ENCODE measurements around the gene PSMG4. TPM values are rescaled to one million over a fixed set of nuclear protein-coding genes. Genes with fewer than 3 reads are reported as not detected.
"Not testable (repeated sequence)": the region's sequence is repeated elsewhere in the genome, so short reads cannot be mapped to it uniquely, and the experiment has no call there.

Gene PSMG4
- total and polyA plus RNA-seq, 4 experiments from 2014 or later, result 41.0 to 63.0 (median 47.1) TPM

DNA sequence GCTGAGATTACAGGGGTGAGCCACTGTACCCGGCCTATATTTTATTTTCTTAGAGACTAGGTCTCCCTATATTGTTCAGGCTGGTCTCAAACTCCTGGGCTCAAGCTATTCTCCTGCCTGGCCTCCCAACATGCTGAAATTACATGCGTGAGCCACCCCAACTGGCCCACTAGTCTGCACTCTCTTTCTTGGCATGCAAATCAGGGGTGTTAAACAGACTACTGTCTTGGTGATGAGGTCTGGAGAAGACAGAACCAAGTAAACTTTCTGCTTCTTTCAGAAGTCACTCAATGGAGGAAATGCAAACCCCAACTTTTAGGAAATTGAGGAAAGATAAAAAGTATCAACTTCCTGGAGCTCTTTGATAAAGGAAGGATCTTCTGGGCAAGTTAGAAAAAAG, 23.3 kb upstream of the PSMG4 start:
- H3K4me1 Mint-ChIP-seq, result peaks cover 12 to 22% (median 17%) of the 10 kb centered on the region in 4 donors
- no peaks in the 10 kb centered on the region for H3K36me3 Mint-ChIP-seq
- H3K27ac Mint-ChIP-seq, result no peak overlapping the region
- Histone ChIP-seq H3K4me3 (ENCODE audit: low read length in 2 of 2) (no peak overlapping the region), H3K4me1 (ENCODE audit: insufficient read depth, low read length) (peaks cover 17% of the 10 kb centered on the region), H3K27me3 (ENCODE audit: insufficient read depth, low read length) (peaks cover 29% of the 10 kb centered on the region), H3K9me3 (ENCODE audit: control insufficient read depth in 1 of 2, low read length in 2 of 2) (no peaks in the 10 kb centered on the region), H3K36me3 (ENCODE audit: insufficient read depth, low read length) (no peaks in the 10 kb centered on the region), H3K27ac (ENCODE audit: low read depth, low read length) (no peak overlapping the region)
- intact Hi-C loops (cut with micrococcal nuclease), result no loop called here
- POLR2A ChIA-PET (ENCODE audit: partially characterized antibody), result no interaction called here
- H3K4me3 Mint-ChIP-seq, result no peak overlapping the region
- CTCF ChIA-PET (ENCODE audit: partially characterized antibody), result interaction anchor here (0.6 kb wide), 1 partner anchor 787 kb away, joined by 4 read pairs; no protein-coding TSS in a partner anchor
- DNase-seq, result no peak
- H3K9me3 Mint-ChIP-seq, result peaks cover 0 to 7% (median 0%) of the 10 kb centered on the region in 8 donors
- H3K27me3 Mint-ChIP-seq, result peaks cover 50 to 61% of the 10 kb centered on the region in 2 donors

DNA sequence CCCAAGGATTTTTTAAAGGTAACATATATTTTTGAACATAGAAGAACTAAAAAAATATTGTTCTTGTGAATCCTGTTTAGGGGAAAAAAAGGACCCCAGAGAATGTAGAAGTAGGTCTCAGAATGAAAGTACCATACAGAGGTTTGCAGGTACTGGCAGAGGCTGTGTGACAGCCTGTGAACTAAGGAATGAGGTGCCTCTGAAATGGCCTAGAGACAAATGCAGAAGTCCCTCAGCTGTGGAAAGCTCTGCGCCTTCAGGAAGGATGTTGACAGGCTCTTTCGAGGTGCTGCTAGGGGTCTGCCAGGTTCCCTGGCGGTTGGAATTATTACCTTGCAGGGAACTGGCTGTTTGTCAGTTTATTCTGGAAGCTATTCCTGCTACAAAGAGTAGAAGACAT, 22.7 kb upstream of the PSMG4 start:
- intact Hi-C loops (cut with micrococcal nuclease), result no loop called here
- H3K9me3 Mint-ChIP-seq, result peaks cover 0 to 4% (median 0%) of the 10 kb centered on the region in 8 donors
- no peak overlapping the region for H3K4me3 ChIP-seq (ENCODE audit: low read length in 2 of 2)
- no peak overlapping the region for H3K27ac ChIP-seq (ENCODE audit: low read depth, low read length)
- ChIA-PET POLR2A (ENCODE audit: partially characterized antibody) (no interaction called here), CTCF (ENCODE audit: partially characterized antibody) (interaction anchor here (0.6 to 2.0 kb wide), 2 partner anchors 15 to 786 kb away, joined by 4 to 5 read pairs; no protein-coding TSS in a partner anchor)
- H3K27ac Mint-ChIP-seq, result no peak overlapping the region
- no peaks in the 10 kb centered on the region for H3K36me3 ChIP-seq (ENCODE audit: insufficient read depth, low read length)
- peaks cover 9 to 16% (median 13%) of the 10 kb centered on the region in 4 donors for H3K4me1 Mint-ChIP-seq
- H3K4me3 Mint-ChIP-seq, result no peak overlapping the region
- peaks cover 49 to 57% of the 10 kb centered on the region in 2 donors for H3K27me3 Mint-ChIP-seq
- no peaks in the 10 kb centered on the region for H3K36me3 Mint-ChIP-seq
- no peak for DNase-seq
- no peaks in the 10 kb centered on the region for H3K9me3 ChIP-seq (ENCODE audit: control insufficient read depth in 1 of 2, low read length in 2 of 2)
- peaks cover 13% of the 10 kb centered on the region for H3K4me1 ChIP-seq (ENCODE audit: insufficient read depth, low read length)
- H3K27me3 ChIP-seq (ENCODE audit: insufficient read depth, low read length), result peaks cover 24% of the 10 kb centered on the region

DNA sequence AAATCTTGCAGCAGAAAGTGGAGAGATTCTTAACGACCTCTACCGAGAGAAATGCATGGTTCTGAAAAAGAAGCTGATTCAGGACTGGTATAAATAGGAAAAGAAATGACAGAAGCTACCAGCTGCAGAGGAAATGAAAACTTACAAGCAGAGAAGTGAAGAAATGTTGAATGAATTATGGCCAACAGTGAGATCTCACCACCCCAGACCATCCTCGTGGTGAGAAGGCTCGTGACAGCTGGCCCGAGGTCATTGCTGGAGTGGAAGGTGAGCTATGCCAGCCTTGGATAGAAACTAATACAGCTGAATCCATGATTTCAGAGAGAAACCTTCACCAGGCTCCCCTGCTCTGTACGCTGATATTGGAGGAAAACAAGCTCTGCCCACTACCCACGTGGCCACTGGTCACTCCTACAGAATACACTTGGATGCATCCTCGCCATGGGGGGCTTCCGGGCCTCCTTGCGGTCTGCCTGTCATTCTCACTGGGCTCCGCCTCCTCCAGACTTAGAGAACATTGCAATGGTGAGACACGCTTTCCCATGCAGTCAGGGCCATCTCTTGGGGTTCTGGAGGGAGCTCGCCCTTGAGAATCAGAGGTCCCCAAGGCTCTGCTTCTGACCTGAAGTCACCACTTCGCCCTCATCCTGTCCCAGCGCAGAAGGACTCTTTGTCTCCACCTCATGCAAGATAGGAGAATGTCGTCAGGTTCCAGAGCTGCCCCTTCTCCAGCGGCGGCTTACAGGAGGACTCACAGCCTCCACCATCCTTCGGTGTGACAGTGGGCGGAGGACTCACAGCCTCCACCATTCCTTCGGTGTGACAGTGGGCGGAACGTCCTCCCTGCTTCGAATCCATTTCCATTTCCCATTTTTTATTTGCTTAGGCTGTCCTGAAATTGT, 20.7 kb upstream of the PSMG4 start:
- H3K4me3 ChIP-seq (ENCODE audit: low read length in 2 of 2), result no peak overlapping the region
- H3K9me3 ChIP-seq (ENCODE audit: control insufficient read depth in 1 of 2, low read length in 2 of 2), result no peaks in the 10 kb centered on the region
- no peak overlapping the region for H3K4me3 Mint-ChIP-seq
- no peak for DNase-seq
- CTCF ChIA-PET (ENCODE audit: partially characterized antibody), result interaction anchor here (0.6 to 2.0 kb wide), 2 partner anchors 13 to 33 kb away, joined by 3 to 5 read pairs; no protein-coding TSS in a partner anchor
- no peak overlapping the region for H3K27ac ChIP-seq (ENCODE audit: low read depth, low read length)
- H3K4me1 ChIP-seq (ENCODE audit: insufficient read depth, low read length), result no peaks in the 10 kb centered on the region
- H3K27me3 ChIP-seq (ENCODE audit: insufficient read depth, low read length), result peaks cover 10% of the 10 kb centered on the region
- H3K9me3 Mint-ChIP-seq, result no peaks in the 10 kb centered on the region
- no peaks in the 10 kb centered on the region for H3K36me3 Mint-ChIP-seq
- intact Hi-C loops (cut with micrococcal nuclease), result no loop called here
- H3K36me3 ChIP-seq (ENCODE audit: insufficient read depth, low read length), result no peaks in the 10 kb centered on the region
- H3K4me1 Mint-ChIP-seq, result peaks cover 0 to 3% (median 0%) of the 10 kb centered on the region in 4 donors
- POLR2A ChIA-PET (ENCODE audit: partially characterized antibody), result no interaction called here
- H3K27ac Mint-ChIP-seq, result no peak overlapping the region
- peaks cover 36 to 46% of the 10 kb centered on the region in 2 donors for H3K27me3 Mint-ChIP-seq

DNA sequence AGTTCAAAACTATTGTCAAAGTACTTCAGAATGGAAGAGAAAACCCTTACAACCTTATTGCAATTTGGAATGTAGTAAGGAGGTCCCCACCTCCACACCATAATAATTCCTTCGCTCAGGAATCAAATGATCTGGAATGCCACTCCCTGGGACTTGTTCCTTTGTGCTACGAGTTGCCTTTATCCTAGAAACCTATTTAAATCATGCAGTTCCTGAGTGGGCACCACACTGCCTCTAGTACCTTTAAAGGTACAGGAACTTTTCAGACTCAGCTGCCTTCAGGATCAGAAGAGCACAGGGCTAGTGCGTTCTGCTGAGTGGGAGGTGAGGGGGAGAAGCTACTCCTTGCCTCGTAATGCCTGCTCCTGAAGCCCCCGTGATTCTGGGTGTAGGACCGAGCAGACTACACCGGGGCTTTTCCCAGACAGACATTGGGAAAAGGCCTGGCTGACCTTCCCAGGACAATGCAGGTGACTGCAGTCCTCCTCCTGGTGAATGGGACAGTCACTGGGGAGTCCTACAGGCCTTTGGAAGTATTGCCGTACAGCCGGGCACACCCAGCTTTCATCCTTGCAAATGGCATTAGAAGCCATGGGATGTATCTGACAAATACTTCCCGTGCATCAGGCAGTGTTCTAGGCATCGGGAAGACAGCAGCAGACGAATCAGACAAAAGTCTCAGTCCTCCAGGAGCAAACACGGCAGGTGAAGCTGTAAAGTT, 19.5 kb upstream of the PSMG4 start:
- Mint-ChIP-seq H3K36me3 (no peaks in the 10 kb centered on the region), H3K27me3 (peaks cover 31 to 43% of the 10 kb centered on the region in 2 donors), H3K4me3 (no peak overlapping the region), H3K4me1 (peaks cover 0 to 3% (median 0%) of the 10 kb centered on the region in 4 donors), H3K27ac (peak overlapping the region in 1 of 7 donors; percentile 25), H3K9me3 (no peaks in the 10 kb centered on the region)
- Histone ChIP-seq H3K9me3 (ENCODE audit: control insufficient read depth in 1 of 2, low read length in 2 of 2) (no peaks in the 10 kb centered on the region), H3K27ac (ENCODE audit: low read depth, low read length) (no peak overlapping the region), H3K27me3 (ENCODE audit: insufficient read depth, low read length) (peaks cover 5% of the 10 kb centered on the region), H3K4me3 (ENCODE audit: low read length in 2 of 2) (no peak overlapping the region), H3K36me3 (ENCODE audit: insufficient read depth, low read length) (no peaks in the 10 kb centered on the region), H3K4me1 (ENCODE audit: insufficient read depth, low read length) (no peaks in the 10 kb centered on the region)
- ChIA-PET POLR2A (ENCODE audit: partially characterized antibody) (no interaction called here), CTCF (ENCODE audit: partially characterized antibody) (interaction anchor here (0.9 kb wide), 1 partner anchor 12 kb away, joined by 3 read pairs; no protein-coding TSS in a partner anchor)
- intact Hi-C loops (cut with micrococcal nuclease), result no loop called here
- DNase-seq, result no peak

DNA sequence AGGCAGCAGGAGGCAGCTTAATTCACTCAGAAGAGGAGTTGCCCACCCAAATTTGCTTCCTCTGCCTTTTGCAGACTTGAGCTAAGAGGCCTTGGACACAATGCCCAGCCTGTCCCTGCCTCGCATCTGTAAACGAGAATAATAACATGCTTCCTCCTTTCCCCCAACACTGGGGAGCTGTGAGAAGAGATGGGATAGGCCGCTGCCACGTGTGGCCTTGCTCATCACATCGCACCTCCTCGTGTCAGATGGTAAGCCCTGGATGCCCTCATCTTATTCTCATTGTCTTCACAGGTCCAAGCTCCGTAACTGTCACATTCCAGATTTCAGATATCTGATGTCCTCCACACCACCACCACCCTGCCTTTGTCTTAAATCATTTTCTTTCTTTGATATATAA, 18.2 kb upstream of the PSMG4 start:
- Histone ChIP-seq H3K36me3 (ENCODE audit: insufficient read depth, low read length) (no peaks in the 10 kb centered on the region), H3K4me1 (ENCODE audit: insufficient read depth, low read length) (no peaks in the 10 kb centered on the region), H3K27me3 (ENCODE audit: insufficient read depth, low read length) (peaks cover 4% of the 10 kb centered on the region), H3K27ac (ENCODE audit: low read depth, low read length) (no peak overlapping the region), H3K9me3 (ENCODE audit: control insufficient read depth in 1 of 2, low read length in 2 of 2) (no peaks in the 10 kb centered on the region), H3K4me3 (ENCODE audit: low read length in 2 of 2) (no peak overlapping the region)
- H3K36me3 Mint-ChIP-seq, result no peaks in the 10 kb centered on the region
- no peak for DNase-seq
- CTCF ChIA-PET (ENCODE audit: partially characterized antibody), result interaction anchor here (1.2 kb wide), 1 partner anchor 11 kb away, joined by 7 read pairs; no protein-coding TSS in a partner anchor
- intact Hi-C loops (cut with micrococcal nuclease), result no loop called here
- no peak overlapping the region for H3K27ac Mint-ChIP-seq
- H3K4me1 Mint-ChIP-seq, result peaks cover 0 to 2% (median 0%) of the 10 kb centered on the region in 4 donors
- POLR2A ChIA-PET (ENCODE audit: partially characterized antibody), result no interaction called here
- no peak overlapping the region for H3K4me3 Mint-ChIP-seq
- peaks cover 28 to 42% of the 10 kb centered on the region in 2 donors for H3K27me3 Mint-ChIP-seq
- no peaks in the 10 kb centered on the region for H3K9me3 Mint-ChIP-seq

DNA sequence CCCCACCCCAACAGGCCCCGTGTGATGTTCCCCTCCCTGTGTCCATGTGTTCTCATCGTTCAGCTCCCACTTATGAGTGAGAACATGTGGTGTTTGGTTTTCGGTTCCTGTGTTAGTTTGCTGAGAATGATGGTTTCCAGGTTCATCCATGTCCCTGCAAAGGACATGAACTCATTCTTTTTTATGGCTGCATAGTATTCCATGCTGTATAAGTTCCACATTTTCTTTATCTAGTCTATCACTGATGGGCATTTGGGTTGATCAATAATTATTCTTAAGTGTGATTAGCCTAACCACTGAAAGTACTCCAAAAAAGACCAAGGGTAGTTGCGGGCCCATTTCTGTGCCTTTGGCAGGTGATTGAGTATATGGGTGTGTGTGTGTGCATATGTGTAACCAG, 17.0 kb upstream of the PSMG4 start:
- intact Hi-C loops (cut with micrococcal nuclease); H3K36me3 ChIP-seq (ENCODE audit: insufficient read depth, low read length); H3K4me3 ChIP-seq (ENCODE audit: low read length in 2 of 2); H3K36me3 Mint-ChIP-seq; H3K4me1 Mint-ChIP-seq; POLR2A ChIA-PET (ENCODE audit: partially characterized antibody); H3K4me3 Mint-ChIP-seq; H3K9me3 ChIP-seq (ENCODE audit: control insufficient read depth in 1 of 2, low read length in 2 of 2); DNase-seq; H3K27ac Mint-ChIP-seq; H3K27me3 ChIP-seq (ENCODE audit: insufficient read depth, low read length); H3K4me1 ChIP-seq (ENCODE audit: insufficient read depth, low read length); H3K9me3 Mint-ChIP-seq; H3K27ac ChIP-seq (ENCODE audit: low read depth, low read length): not testable (repeated sequence)
- CTCF ChIA-PET (ENCODE audit: partially characterized antibody), result interaction anchor here (0.6 kb wide), 1 partner anchor 377 kb away, joined by 3 read pairs; no protein-coding TSS in a partner anchor
- peaks cover 22 to 39% of the 10 kb centered on the region in 2 donors for H3K27me3 Mint-ChIP-seq

DNA sequence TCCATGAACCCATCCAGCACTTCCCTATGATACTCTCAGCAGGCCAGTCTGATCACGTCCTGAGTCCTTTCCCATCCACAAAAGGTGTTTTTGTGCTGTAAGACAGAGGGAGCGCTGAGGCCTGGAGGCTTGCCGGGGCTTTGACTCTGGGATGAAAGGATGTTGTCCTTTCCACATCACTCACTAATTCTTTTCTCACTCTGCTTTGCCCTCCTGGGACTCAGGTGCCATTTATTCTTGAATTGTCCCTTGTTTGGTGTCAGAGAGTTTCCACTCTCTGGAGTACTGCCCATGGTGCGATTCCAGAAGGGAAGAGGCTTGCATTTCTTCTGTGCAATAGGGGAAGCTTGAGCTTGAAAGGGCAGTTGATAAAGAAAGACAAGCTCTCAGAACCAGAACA, 16.0 kb upstream of the PSMG4 start:
- ChIA-PET POLR2A (ENCODE audit: partially characterized antibody) (no interaction called here), CTCF (ENCODE audit: partially characterized antibody) (interaction anchor here (0.5 to 1.1 kb wide), 3 partner anchors 9 to 532 kb away, joined by 3 to 8 read pairs (median 4); no protein-coding TSS in a partner anchor)
- H3K27me3 ChIP-seq (ENCODE audit: insufficient read depth, low read length), result peaks cover 4% of the 10 kb centered on the region
- intact Hi-C loops (cut with micrococcal nuclease), result no loop called here
- peak overlapping the region in 1 of 7 donors; percentile 4 for H3K27ac Mint-ChIP-seq
- H3K9me3 Mint-ChIP-seq, result no peaks in the 10 kb centered on the region
- no peaks in the 10 kb centered on the region for H3K36me3 Mint-ChIP-seq
- no peaks in the 10 kb centered on the region for H3K36me3 ChIP-seq (ENCODE audit: insufficient read depth, low read length)
- no peaks in the 10 kb centered on the region for H3K4me1 Mint-ChIP-seq
- no peak overlapping the region for H3K27ac ChIP-seq (ENCODE audit: low read depth, low read length)
- no peak overlapping the region for H3K4me3 ChIP-seq (ENCODE audit: low read length in 2 of 2)
- H3K4me1 ChIP-seq (ENCODE audit: insufficient read depth, low read length), result no peaks in the 10 kb centered on the region
- no peaks in the 10 kb centered on the region for H3K9me3 ChIP-seq (ENCODE audit: control insufficient read depth in 1 of 2, low read length in 2 of 2)
- peaks cover 25 to 41% of the 10 kb centered on the region in 2 donors for H3K27me3 Mint-ChIP-seq
- no peak for DNase-seq
- no peak overlapping the region for H3K4me3 Mint-ChIP-seq

All from CD4-positive, alpha-beta memory T cell (primary cell).